Neural cell (in vitro differentiated cells): ENCODE data around the gene NAPG. TPM values are rescaled to one million over a fixed set of nuclear protein-coding genes. Genes with fewer than 3 reads are reported as not detected.
"Not testable (repeated sequence)": the region's sequence is repeated elsewhere in the genome, so short reads cannot be mapped to it uniquely, and the experiment has no call there.

Source experiments
- H2AFZ ChIP-seq: fragments of 200-600, 300-800 bp; sonication (generic), shearing (Covaris generic); 2 replicates; pipeline ENCODE4 v1.6.0; 2014; ENCODE audit warnings: low read depth, mild to moderate bottlenecking, antibody characterized with exemption, low read length, moderate library complexity
- H3F3A ChIP-seq: fragments of 200-600 bp; shearing (Covaris generic); 2 replicates; pipeline ENCODE4 v1.6.1; 2016; ENCODE audit warnings: mild to moderate bottlenecking, moderate library complexity, mixed read lengths, antibody characterized with exemption, low read length; ENCODE audit not compliant: insufficient read depth, poor library complexity, severe bottlenecking
- H3K27ac ChIP-seq: fragments of 200-600, 300-800 bp; sonication (generic), shearing (Covaris generic); 2 replicates; pipeline ENCODE4 v1.5.1; 2014; ENCODE audit warnings: mild to moderate bottlenecking, low read length, moderate library complexity
- H3K27me3 ChIP-seq: fragments of 300-800, 200-600 bp; sonication (generic), shearing (Covaris generic); 2 replicates; pipeline ENCODE4 v1.6.0; 2014; ENCODE audit warnings: mild to moderate bottlenecking, low read depth, low read length, moderate library complexity; ENCODE audit not compliant: insufficient read depth
- H3K36me3 ChIP-seq: fragments of 300-800, 200-600 bp; sonication (generic), shearing (Covaris generic); 2 replicates; pipeline ENCODE4 v1.5.1; 2014; ENCODE audit warnings: mild to moderate bottlenecking, antibody characterized with exemption, low read length, moderate library complexity; ENCODE audit not compliant: insufficient read depth
- H3K4me2 ChIP-seq: fragments of 300-800, 200-600 bp; sonication (generic), shearing (Covaris generic); 2 replicates; pipeline ENCODE4 v1.6.0; 2014; ENCODE audit warnings: mild to moderate bottlenecking, low read length
- H3K4me3 ChIP-seq: fragments of 300-800, 200-600 bp; sonication (generic), shearing (Covaris generic); 2 replicates; pipeline ENCODE4 v1.5.1; 2014; ENCODE audit warnings: mild to moderate bottlenecking, low read length, moderate library complexity
- H3K79me2 ChIP-seq: fragments of 200-600 bp; shearing (Covaris generic); replicated peaks from 2 replicates; pipeline ENCODE4 v1.6.0; 2014; ENCODE audit warnings: mild to moderate bottlenecking, low read length, moderate library complexity; ENCODE audit not compliant: insufficient read depth
- H3K9ac ChIP-seq: fragments of 300-800, 200-600 bp; sonication (generic), shearing (Covaris generic); 2 replicates; pipeline ENCODE4 v1.6.1; 2016; ENCODE audit warnings: mild to moderate bottlenecking, low read length, mixed read lengths
- H3K9me2 ChIP-seq: fragments of 200-600 bp; shearing (Covaris generic); 2 replicates; pipeline ENCODE4 v1.6.1; 2016; ENCODE audit warnings: mild to moderate bottlenecking, low read length, mixed read lengths; ENCODE audit not compliant: insufficient read depth
- H3K9me3 ChIP-seq: fragments of 200-600, 300-800 bp; sonication (generic), shearing (Covaris generic); 2 replicates; pipeline ENCODE4 v1.6.1; 2016; ENCODE audit warnings: mild to moderate bottlenecking, mixed run types, low read length, moderate library complexity, mixed read lengths
- H4K20me1 ChIP-seq: fragments of 200-600 bp; shearing (Covaris generic); 2 replicates; pipeline ENCODE4 v1.6.1; 2016; ENCODE audit warnings: mild to moderate bottlenecking, mixed run types; ENCODE audit not compliant: insufficient read depth
- EP300 ChIP-seq: fragments of 450-650 bp; conservative IDR thresholded peaks from 2 replicates; pipeline ENCODE4 v1.6.1; 2014; ENCODE audit warnings: antibody characterized with exemption, mild to moderate bottlenecking, moderate library complexity; ENCODE audit not compliant: poor library complexity, severe bottlenecking
- EZH2 ChIP-seq: fragments of 200-600, 300-800 bp; shearing (Covaris generic), sonication (generic); IDR thresholded peaks from 2 replicates; pipeline ENCODE4 v1.6.1; 2014; ENCODE audit warnings: antibody characterized with exemption, low read length, borderline replicate concordance, mild to moderate bottlenecking; ENCODE audit not compliant: insufficient read depth, poor library complexity, severe bottlenecking
- MXI1 ChIP-seq: fragments of 450-650 bp; conservative IDR thresholded peaks from 2 replicates; pipeline ENCODE4 v1.6.1; 2014; ENCODE audit warnings: antibody characterized with exemption, mild to moderate bottlenecking; ENCODE audit not compliant: poor library complexity, severe bottlenecking
- POLR2AphosphoS5 ChIP-seq: IDR thresholded peaks from 2 replicates; pipeline ENCODE4 v1.6.1; 2012
- RAD21 ChIP-seq: fragments of 450-650 bp; conservative IDR thresholded peaks from 2 replicates; pipeline ENCODE4 v1.6.1; 2014; ENCODE audit warnings: antibody characterized with exemption, mild to moderate bottlenecking, moderate library complexity
- polyA plus RNA-seq: library from polyadenylated mRNA; depleted of rRNA; stranded (reverse); fragments of >200 nt; gene quantifications from 2 replicates; pipeline ENCODE4 v1.2.3, GENCODE V29; 2014
- TF ChIP-seq, protein P1 (sequence below): IDR thresholded peaks from 2 replicates; pipeline ENCODE4 v1.6.1; 2012; ENCODE audit warnings: borderline replicate concordance
- TF ChIP-seq, protein P2 (sequence below): fragments of 450-650 bp; IDR thresholded peaks from 2 replicates; pipeline ENCODE4 v1.5.1; 2014; ENCODE audit warnings: antibody characterized with exemption, mild to moderate bottlenecking, moderate library complexity; ENCODE audit not compliant: poor library complexity, severe bottlenecking

NAPG gene
- polyA plus RNA-seq, 1 donor from 2014 or later: 93.9 TPM

DNA sequence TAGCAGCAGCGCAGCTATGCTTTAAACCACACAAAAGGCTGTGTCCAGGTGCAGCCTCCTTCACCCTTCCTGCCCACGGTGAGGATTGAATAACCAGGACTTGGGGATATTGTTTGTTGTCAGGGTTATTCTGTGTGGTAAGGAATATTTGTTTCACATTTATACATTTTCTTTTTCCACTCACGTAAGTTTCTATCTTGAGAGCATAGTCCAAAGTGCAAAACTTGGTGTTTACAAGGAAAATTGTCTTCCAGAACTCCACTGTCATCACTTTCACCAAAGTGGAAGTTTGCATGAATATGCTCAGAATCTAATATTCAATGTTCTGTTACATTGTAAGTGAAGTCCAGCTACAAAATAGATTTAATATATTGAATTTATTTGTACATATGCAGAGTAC is 26.4 kb downstream of the NAPG start:
- H3K79me2 ChIP-seq: no peaks in the 10 kb centered on the region
- no peak overlapping the region for H3K4me2 ChIP-seq
- TF ChIP-seq, protein P1, sequence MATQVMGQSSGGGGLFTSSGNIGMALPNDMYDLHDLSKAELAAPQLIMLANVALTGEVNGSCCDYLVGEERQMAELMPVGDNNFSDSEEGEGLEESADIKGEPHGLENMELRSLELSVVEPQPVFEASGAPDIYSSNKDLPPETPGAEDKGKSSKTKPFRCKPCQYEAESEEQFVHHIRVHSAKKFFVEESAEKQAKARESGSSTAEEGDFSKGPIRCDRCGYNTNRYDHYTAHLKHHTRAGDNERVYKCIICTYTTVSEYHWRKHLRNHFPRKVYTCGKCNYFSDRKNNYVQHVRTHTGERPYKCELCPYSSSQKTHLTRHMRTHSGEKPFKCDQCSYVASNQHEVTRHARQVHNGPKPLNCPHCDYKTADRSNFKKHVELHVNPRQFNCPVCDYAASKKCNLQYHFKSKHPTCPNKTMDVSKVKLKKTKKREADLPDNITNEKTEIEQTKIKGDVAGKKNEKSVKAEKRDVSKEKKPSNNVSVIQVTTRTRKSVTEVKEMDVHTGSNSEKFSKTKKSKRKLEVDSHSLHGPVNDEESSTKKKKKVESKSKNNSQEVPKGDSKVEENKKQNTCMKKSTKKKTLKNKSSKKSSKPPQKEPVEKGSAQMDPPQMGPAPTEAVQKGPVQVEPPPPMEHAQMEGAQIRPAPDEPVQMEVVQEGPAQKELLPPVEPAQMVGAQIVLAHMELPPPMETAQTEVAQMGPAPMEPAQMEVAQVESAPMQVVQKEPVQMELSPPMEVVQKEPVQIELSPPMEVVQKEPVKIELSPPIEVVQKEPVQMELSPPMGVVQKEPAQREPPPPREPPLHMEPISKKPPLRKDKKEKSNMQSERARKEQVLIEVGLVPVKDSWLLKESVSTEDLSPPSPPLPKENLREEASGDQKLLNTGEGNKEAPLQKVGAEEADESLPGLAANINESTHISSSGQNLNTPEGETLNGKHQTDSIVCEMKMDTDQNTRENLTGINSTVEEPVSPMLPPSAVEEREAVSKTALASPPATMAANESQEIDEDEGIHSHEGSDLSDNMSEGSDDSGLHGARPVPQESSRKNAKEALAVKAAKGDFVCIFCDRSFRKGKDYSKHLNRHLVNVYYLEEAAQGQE: no peak
- TF ChIP-seq, protein P2, sequence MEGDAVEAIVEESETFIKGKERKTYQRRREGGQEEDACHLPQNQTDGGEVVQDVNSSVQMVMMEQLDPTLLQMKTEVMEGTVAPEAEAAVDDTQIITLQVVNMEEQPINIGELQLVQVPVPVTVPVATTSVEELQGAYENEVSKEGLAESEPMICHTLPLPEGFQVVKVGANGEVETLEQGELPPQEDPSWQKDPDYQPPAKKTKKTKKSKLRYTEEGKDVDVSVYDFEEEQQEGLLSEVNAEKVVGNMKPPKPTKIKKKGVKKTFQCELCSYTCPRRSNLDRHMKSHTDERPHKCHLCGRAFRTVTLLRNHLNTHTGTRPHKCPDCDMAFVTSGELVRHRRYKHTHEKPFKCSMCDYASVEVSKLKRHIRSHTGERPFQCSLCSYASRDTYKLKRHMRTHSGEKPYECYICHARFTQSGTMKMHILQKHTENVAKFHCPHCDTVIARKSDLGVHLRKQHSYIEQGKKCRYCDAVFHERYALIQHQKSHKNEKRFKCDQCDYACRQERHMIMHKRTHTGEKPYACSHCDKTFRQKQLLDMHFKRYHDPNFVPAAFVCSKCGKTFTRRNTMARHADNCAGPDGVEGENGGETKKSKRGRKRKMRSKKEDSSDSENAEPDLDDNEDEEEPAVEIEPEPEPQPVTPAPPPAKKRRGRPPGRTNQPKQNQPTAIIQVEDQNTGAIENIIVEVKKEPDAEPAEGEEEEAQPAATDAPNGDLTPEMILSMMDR: no peak
- H3K27ac ChIP-seq: no peak overlapping the region
- H2AFZ ChIP-seq: no peak overlapping the region
- no peaks in the 10 kb centered on the region for H3K27me3 ChIP-seq
- H3K9me2 ChIP-seq: no peaks in the 10 kb centered on the region
- H3K9me3 ChIP-seq: no peaks in the 10 kb centered on the region
- H4K20me1 ChIP-seq: no peaks in the 10 kb centered on the region
- H3K36me3 ChIP-seq: peaks cover 20% of the 10 kb centered on the region
- no peaks in the 10 kb centered on the region for H3F3A ChIP-seq
- H3K4me3 ChIP-seq: no peak overlapping the region
- H3K9ac ChIP-seq: no peak overlapping the region

DNA sequence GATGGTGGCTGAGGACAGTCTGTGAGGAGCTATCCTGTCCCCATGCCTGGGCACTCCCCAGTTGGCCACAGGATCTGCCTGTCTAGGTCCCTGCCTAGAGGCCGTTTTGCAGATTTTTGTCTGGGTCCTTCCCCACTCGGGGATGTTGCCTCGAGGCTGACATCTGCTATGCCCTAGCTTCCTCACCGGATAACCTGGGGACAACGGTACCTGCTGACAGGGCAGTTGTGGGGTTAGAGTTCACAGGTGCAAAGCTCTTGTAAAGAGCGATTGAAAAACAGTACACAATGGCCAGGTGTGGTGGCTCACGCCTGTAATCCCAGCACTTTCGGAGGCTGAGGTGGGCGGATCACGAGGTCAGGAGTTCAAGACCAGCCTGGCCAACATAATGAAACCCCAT is 30.4 kb downstream of the NAPG start:
- not testable (repeated sequence) for H2AFZ ChIP-seq, H3K79me2 ChIP-seq, H3F3A ChIP-seq, H3K27me3 ChIP-seq, H3K9me2 ChIP-seq, H3K27ac ChIP-seq, H3K9ac ChIP-seq, H3K4me3 ChIP-seq, H3K9me3 ChIP-seq, H4K20me1 ChIP-seq, H3K4me2 ChIP-seq
- peaks cover 10% of the 10 kb centered on the region for H3K36me3 ChIP-seq

DNA sequence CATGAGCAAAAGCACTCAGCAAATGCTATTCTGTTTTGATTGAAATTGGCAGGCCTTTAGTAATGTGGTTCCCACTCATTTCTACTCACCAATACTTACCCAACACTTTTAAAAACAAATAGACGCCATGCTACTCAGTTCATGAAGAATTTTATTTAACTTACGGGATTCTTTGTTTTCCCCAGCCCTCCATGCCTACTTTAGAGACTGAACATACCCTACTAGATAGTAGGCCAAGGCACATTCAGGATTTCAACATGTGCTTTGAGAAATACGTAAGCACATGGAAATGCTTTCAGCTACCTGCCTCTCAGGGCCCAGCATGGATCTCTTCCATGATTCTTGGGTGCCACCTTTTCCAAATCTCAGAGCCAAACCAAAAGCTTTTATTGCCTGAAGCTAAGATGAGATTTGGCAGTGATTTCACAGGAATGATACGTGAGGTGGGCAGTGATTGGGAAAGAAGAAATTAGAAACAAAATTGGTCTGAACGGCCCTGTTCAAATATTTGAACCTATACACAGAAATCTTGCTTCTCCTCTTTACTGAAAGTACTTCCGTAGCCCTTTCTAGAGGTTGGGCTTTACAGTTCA is 31.4 kb downstream of the NAPG start:
- Histone ChIP-seq H3K36me3 (peaks cover 10% of the 10 kb centered on the region), H3K79me2 (no peaks in the 10 kb centered on the region), H3K4me2 (no peak overlapping the region), H3K27ac (no peak overlapping the region), H4K20me1 (no peaks in the 10 kb centered on the region), H3K9me2 (no peaks in the 10 kb centered on the region), H3K27me3 (no peaks in the 10 kb centered on the region), H3K9me3 (no peaks in the 10 kb centered on the region), H3K9ac (no peak overlapping the region), H3F3A (no peaks in the 10 kb centered on the region), H2AFZ (no peak overlapping the region), H3K4me3 (no peak overlapping the region)
- TF ChIP-seq POLR2AphosphoS5 (no peak), EZH2 (no peak), MXI1 (no peak), RAD21 (no peak), EP300 (no peak)
